GM12865 (cell line): ENCODE results near the gene CENPO.

Experiments
- DNase-seq: peaks from one replicate; pipeline ENCODE4 v3.0.0; 2010; ENCODE audit warnings: low read depth
- H3K4me3 ChIP-seq: 2 replicates; pipeline ENCODE4 v1.5.1; 2011; ENCODE audit warnings: mild to moderate bottlenecking, low read depth, low read length, control low read depth
- CTCF ChIP-seq: IDR thresholded peaks from 2 replicates; pipeline ENCODE4 v1.5.1; 2011; ENCODE audit warnings: low read length, control low read depth, low read depth, inconsistent platforms; ENCODE audit not compliant: insufficient read depth; ENCODE audit errors: missing control alignments

Gene CENPO

GRCh38 chr2:24830351-24830750, 37.1 kb downstream of the CENPO start:
- no peak for DNase-seq
- TF ChIP-seq CTCF: no peak

GRCh38 chr2:24830786-24831185, 37.6 kb downstream of the CENPO start:
- no peak for TF ChIP-seq CTCF
- DNase-seq: no peak
- no peak overlapping the region for H3K4me3 ChIP-seq

More at GRCh38 chr2:24830351-24830750, 37.1 kb downstream of the CENPO start:
- H3K4me3 ChIP-seq: no peak overlapping the region

- TF ChIP-seq CTCF: no peak
- no peak overlapping the region for H3K4me3 ChIP-seq
- DNase-seq: no peak
Measured at GRCh38 chr2:24831221-24832072, 38.2 kb downstream of the CENPO start.

GRCh38 chr2:24832073-24832461, 38.8 kb downstream of the CENPO start:
- H3K4me3 ChIP-seq: no peak overlapping the region
- TF ChIP-seq CTCF: no peak
- no peak for DNase-seq

- no peak for DNase-seq
- H3K4me3 ChIP-seq: no peak overlapping the region
- TF ChIP-seq CTCF: no peak
Measured at GRCh38 chr2:24832521-24832920, 39.3 kb downstream of the CENPO start.

- no peak overlapping the region for H3K4me3 ChIP-seq
Measured at GRCh38 chr2:24832931-24833701, 39.9 kb downstream of the CENPO start.

More at GRCh38 chr2:24832931-24833701, 39.9 kb downstream of the CENPO start:
- no peak for DNase-seq
- no peak for TF ChIP-seq CTCF
